Neural cell (in vitro differentiated cells): ENCODE measurements around the gene SAE1. TPM values are rescaled to one million over a fixed set of nuclear protein-coding genes. Genes with fewer than 3 reads are reported as not detected.
A peak's percentile ranks its signal among the peaks of the same experiment; 100 is the strongest.

Experiments used
- H2AFZ ChIP-seq: fragments of 200-600, 300-800 bp; sonication (generic), shearing (Covaris generic); 2 replicates; pipeline ENCODE4 v1.6.0; 2014; ENCODE audit warnings: low read depth, mild to moderate bottlenecking, antibody characterized with exemption, low read length, moderate library complexity
- H3F3A ChIP-seq: fragments of 200-600 bp; shearing (Covaris generic); 2 replicates; pipeline ENCODE4 v1.6.1; 2016; ENCODE audit warnings: mild to moderate bottlenecking, moderate library complexity, mixed read lengths, antibody characterized with exemption, low read length; ENCODE audit not compliant: insufficient read depth, poor library complexity, severe bottlenecking
- H3K27ac ChIP-seq: fragments of 200-600, 300-800 bp; sonication (generic), shearing (Covaris generic); 2 replicates; pipeline ENCODE4 v1.5.1; 2014; ENCODE audit warnings: mild to moderate bottlenecking, low read length, moderate library complexity
- H3K27me3 ChIP-seq: fragments of 300-800, 200-600 bp; sonication (generic), shearing (Covaris generic); 2 replicates; pipeline ENCODE4 v1.6.0; 2014; ENCODE audit warnings: mild to moderate bottlenecking, low read depth, low read length, moderate library complexity; ENCODE audit not compliant: insufficient read depth
- H3K36me3 ChIP-seq: fragments of 300-800, 200-600 bp; sonication (generic), shearing (Covaris generic); 2 replicates; pipeline ENCODE4 v1.5.1; 2014; ENCODE audit warnings: mild to moderate bottlenecking, antibody characterized with exemption, low read length, moderate library complexity; ENCODE audit not compliant: insufficient read depth
- H3K4me2 ChIP-seq: fragments of 300-800, 200-600 bp; sonication (generic), shearing (Covaris generic); 2 replicates; pipeline ENCODE4 v1.6.0; 2014; ENCODE audit warnings: mild to moderate bottlenecking, low read length
- H3K4me3 ChIP-seq: fragments of 300-800, 200-600 bp; sonication (generic), shearing (Covaris generic); 2 replicates; pipeline ENCODE4 v1.5.1; 2014; ENCODE audit warnings: mild to moderate bottlenecking, low read length, moderate library complexity
- H3K79me2 ChIP-seq: fragments of 200-600 bp; shearing (Covaris generic); replicated peaks from 2 replicates; pipeline ENCODE4 v1.6.0; 2014; ENCODE audit warnings: mild to moderate bottlenecking, low read length, moderate library complexity; ENCODE audit not compliant: insufficient read depth
- H3K9ac ChIP-seq: fragments of 300-800, 200-600 bp; sonication (generic), shearing (Covaris generic); 2 replicates; pipeline ENCODE4 v1.6.1; 2016; ENCODE audit warnings: mild to moderate bottlenecking, low read length, mixed read lengths
- H3K9me2 ChIP-seq: fragments of 200-600 bp; shearing (Covaris generic); 2 replicates; pipeline ENCODE4 v1.6.1; 2016; ENCODE audit warnings: mild to moderate bottlenecking, low read length, mixed read lengths; ENCODE audit not compliant: insufficient read depth
- H3K9me3 ChIP-seq: fragments of 200-600, 300-800 bp; sonication (generic), shearing (Covaris generic); 2 replicates; pipeline ENCODE4 v1.6.1; 2016; ENCODE audit warnings: mild to moderate bottlenecking, mixed run types, low read length, moderate library complexity, mixed read lengths
- H4K20me1 ChIP-seq: fragments of 200-600 bp; shearing (Covaris generic); 2 replicates; pipeline ENCODE4 v1.6.1; 2016; ENCODE audit warnings: mild to moderate bottlenecking, mixed run types; ENCODE audit not compliant: insufficient read depth
- CTCF ChIP-seq: fragments of 450-650 bp; IDR thresholded peaks from 2 replicates; pipeline ENCODE4 v1.5.1; 2014; ENCODE audit warnings: antibody characterized with exemption, mild to moderate bottlenecking, moderate library complexity; ENCODE audit not compliant: poor library complexity, severe bottlenecking
- EP300 ChIP-seq: fragments of 450-650 bp; conservative IDR thresholded peaks from 2 replicates; pipeline ENCODE4 v1.6.1; 2014; ENCODE audit warnings: antibody characterized with exemption, mild to moderate bottlenecking, moderate library complexity; ENCODE audit not compliant: poor library complexity, severe bottlenecking
- EZH2 ChIP-seq: fragments of 200-600, 300-800 bp; shearing (Covaris generic), sonication (generic); IDR thresholded peaks from 2 replicates; pipeline ENCODE4 v1.6.1; 2014; ENCODE audit warnings: antibody characterized with exemption, low read length, borderline replicate concordance, mild to moderate bottlenecking; ENCODE audit not compliant: insufficient read depth, poor library complexity, severe bottlenecking
- MXI1 ChIP-seq: fragments of 450-650 bp; conservative IDR thresholded peaks from 2 replicates; pipeline ENCODE4 v1.6.1; 2014; ENCODE audit warnings: antibody characterized with exemption, mild to moderate bottlenecking; ENCODE audit not compliant: poor library complexity, severe bottlenecking
- POLR2AphosphoS5 ChIP-seq: IDR thresholded peaks from 2 replicates; pipeline ENCODE4 v1.6.1; 2012
- RAD21 ChIP-seq: fragments of 450-650 bp; conservative IDR thresholded peaks from 2 replicates; pipeline ENCODE4 v1.6.1; 2014; ENCODE audit warnings: antibody characterized with exemption, mild to moderate bottlenecking, moderate library complexity
- REST ChIP-seq: IDR thresholded peaks from 2 replicates; pipeline ENCODE4 v1.6.1; 2012; ENCODE audit warnings: borderline replicate concordance
- SMC3 ChIP-seq: fragments of 450-650 bp; conservative IDR thresholded peaks from 2 replicates; pipeline ENCODE4 v1.6.1; 2014; ENCODE audit warnings: antibody characterized with exemption, mild to moderate bottlenecking, moderate library complexity; ENCODE audit not compliant: poor library complexity
- TAF1 ChIP-seq: IDR thresholded peaks from 2 replicates; pipeline ENCODE4 v1.6.1; 2012; ENCODE audit warnings: low read depth
- polyA plus RNA-seq: library from polyadenylated mRNA; depleted of rRNA; stranded (reverse); fragments of >200 nt; gene quantifications from 2 replicates; pipeline ENCODE4 v1.2.3, GENCODE V29; 2014

The SAE1 gene
- polyA plus RNA-seq, 1 donor from 2014 or later, result 178 TPM

- Histone ChIP-seq H3K9me3 (no peaks in the 10 kb centered on the region), H3K36me3 (no peaks in the 10 kb centered on the region), H3K9me2 (no peaks in the 10 kb centered on the region), H3K27me3 (no peaks in the 10 kb centered on the region), H4K20me1 (no peaks in the 10 kb centered on the region), H3K4me3 (peak overlapping the region; percentile 92), H3K9ac (peak overlapping the region; percentile 84), H3K79me2 (no peaks in the 10 kb centered on the region), H3K4me2 (peak overlapping the region; percentile 5), H3F3A (no peaks in the 10 kb centered on the region), H3K27ac (peak overlapping the region; percentile 68), H2AFZ (peak overlapping the region; percentile 51)
- TF ChIP-seq MXI1 (peak; percentile 37), SMC3 (no peak), RAD21 (no peak), TAF1 (no peak), REST (no peak), EZH2 (no peak), CTCF (no peak), POLR2AphosphoS5 (peak; percentile 21), EP300 (no peak)
Measured at GRCh38 chr19:47231215-47232054, 100.8 kb downstream of the SAE1 start.

GRCh38 chr19:47232422-47233211, 102.0 kb downstream of the SAE1 start:
- H4K20me1 ChIP-seq, result no peaks in the 10 kb centered on the region
- no peaks in the 10 kb centered on the region for H3K79me2 ChIP-seq
- no peak overlapping the region for H2AFZ ChIP-seq
- H3F3A ChIP-seq, result no peaks in the 10 kb centered on the region
- no peak overlapping the region for H3K4me2 ChIP-seq
- H3K9me3 ChIP-seq, result no peaks in the 10 kb centered on the region
- no peaks in the 10 kb centered on the region for H3K9me2 ChIP-seq
- H3K4me3 ChIP-seq, result no peak overlapping the region
- H3K36me3 ChIP-seq, result no peaks in the 10 kb centered on the region
- H3K27ac ChIP-seq, result no peak overlapping the region
- H3K27me3 ChIP-seq, result no peaks in the 10 kb centered on the region
- H3K9ac ChIP-seq, result no peak overlapping the region
- TF ChIP-seq SMC3 (no peak), EP300 (no peak)
